Measurements from ENCODE around the gene PANK4.

The PANK4 gene

DNA sequence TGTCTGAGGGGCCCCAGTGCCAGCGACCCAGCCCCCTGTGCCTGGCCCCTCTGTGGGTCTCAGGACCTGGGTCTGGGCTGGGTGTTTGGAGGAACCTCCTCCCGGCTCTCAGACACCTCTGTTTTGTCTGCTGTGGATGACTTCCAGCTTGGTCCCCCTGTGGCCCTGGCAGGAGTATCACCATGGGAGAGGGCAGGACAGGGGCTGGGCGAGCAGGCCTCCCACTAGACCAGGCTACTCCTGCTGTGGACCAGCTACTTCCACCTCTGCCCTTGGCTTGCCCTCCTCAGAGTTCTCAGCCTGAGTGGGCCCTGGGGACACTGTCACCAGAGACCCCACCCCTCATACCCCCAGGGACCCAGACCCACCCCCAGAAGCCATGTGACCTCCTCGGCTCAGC, 28.5 kb downstream of the PANK4 start:
- no peak for DNase-seq (ENCODE audit: low read depth)

DNA sequence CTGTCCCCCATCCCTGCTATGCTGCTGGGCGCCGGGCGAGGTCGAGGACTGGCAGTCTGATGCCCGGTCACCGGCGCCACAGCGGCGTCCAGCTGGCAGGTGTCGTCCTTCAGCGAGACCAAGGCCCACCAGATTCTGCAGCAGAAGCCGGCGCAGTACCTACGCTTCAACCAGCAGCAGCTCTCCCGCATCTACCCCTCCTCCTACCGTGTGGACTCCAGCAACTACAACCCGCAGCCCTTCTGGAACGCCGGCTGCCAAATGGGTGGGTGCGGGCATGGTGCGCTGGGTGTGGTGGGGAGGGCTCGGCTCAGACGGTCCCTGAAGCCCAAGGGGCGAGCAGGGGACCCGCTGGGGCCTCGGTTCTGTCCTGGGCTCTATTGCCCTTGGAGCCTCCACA, 29.6 kb downstream of the PANK4 start:
- no peak for DNase-seq (ENCODE audit: low read depth)

DNA sequence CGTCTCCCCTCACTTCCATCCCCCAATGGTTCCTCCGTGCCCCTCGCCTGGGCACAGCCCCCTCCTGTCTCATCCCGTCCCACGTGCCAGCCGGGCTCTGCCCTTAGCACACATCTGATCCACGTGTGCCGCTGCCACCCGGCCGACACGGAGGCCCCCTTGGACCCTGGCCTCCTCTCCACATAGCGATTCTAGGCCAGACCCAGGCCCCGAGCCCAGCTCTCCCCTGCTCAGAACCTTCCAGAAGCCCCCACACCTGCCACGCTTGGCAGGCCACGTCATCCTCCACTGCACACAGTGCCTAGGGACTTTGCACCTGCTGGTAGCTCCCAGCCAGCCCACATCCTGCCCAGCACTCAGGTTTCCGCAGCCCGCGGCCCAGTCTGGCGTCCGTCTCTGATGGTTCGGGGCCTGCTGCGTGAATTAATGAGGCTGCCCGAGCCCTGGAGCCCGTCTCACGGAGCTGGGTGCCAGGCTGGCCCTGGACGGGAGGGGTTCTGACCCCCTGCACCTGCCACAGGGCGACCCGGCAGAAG, 30.2 kb downstream of the PANK4 start:
- no peak for DNase-seq (ENCODE audit: low read depth)

DNA sequence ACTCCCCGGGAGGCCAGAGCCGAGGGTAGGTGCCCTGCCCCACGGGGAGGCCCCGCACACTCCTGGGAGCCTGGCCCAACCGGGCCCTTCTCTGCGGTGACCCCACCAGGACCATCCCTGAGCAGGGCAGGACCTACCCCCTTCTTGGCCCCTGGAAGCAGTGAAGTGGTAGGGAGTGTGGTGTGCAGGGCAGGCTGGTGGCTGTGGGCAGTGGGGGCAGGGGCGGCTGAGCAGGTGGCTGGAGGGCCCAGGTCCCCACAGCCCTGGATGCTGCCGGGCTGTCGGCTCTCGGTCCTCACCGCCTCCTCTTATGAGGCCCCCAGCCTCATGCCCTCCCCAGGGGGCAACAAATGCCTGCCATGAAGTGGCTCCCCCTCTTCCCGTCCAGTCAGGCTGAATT, 30.9 kb downstream of the PANK4 start:
- DNase-seq (ENCODE audit: low read depth), result no peak

DNA sequence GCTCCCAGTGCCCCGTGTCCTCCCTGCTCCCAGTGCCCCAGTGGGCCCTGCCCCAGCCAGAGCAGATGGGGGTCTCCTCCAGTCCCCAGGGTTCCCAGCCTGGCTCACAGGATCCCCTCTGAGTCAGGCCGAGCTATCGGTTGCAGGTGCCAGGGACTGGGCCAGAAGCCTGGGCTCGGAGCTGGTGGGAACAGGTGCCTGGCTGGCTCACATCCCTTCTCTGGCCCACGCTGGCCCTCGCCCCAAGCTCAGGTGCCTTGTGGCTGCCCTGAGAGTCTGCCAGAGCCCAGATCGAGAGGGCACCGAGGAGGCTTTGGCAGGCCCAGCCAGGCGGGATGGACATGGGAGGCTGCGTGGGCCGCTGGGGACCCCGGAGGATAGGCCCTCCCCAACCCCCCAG, 31.4 kb downstream of the PANK4 start:
- DNase-seq (ENCODE audit: low read depth), result no peak

DNA sequence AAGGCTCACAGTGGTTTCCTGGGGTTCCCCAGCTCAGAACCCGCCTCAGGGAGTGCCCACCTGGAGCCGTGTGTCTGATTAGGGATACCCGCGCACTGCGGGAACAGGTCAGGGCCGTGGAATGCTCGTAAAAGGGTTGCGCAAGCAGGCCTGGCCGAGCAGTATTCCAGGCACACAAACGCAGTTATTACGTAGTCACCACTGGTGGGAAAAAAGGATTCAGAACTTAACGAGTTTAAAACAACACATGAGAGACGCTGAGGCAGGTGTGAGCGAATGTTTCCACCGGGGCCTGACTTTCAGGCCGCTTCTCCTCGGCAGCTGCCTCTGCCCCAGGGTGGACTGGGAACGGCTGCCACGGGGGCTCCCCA, 32.1 kb downstream of the PANK4 start:
- DNase-seq (ENCODE audit: low read depth), result no peak

DNA sequence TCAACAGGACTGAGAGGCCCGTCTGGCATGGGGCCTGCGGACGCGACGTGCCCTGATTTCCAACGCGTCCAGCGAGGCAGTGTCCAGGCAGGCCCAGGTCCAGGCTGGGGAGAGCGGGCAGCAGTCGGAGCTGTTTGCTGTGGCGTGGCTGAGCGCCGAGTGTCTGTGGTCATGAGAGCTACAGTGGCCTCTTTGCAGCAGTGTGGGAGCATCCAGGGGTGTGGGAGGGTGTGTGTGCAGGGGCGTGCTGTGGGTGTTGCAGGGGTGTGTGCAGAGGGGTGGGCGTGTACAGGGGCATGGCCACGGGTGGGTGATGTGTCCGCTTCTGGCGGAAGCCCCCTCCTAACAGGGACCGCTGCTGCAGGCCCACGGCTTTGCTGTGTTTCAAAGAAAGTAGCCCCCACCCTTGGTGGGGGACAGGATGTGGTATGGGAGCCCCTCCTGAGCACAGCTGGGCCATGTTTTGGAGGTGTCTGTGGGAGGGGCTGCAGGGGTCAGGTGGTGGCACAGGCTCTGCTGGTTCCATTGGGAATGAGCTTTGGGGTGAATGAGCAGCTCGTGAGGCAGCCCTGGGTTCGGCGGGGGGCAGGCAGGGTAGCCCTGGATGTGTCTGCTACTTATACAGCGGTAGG, 32.6 kb downstream of the PANK4 start:
- DNase-seq (ENCODE audit: low read depth), result no peak

DNA sequence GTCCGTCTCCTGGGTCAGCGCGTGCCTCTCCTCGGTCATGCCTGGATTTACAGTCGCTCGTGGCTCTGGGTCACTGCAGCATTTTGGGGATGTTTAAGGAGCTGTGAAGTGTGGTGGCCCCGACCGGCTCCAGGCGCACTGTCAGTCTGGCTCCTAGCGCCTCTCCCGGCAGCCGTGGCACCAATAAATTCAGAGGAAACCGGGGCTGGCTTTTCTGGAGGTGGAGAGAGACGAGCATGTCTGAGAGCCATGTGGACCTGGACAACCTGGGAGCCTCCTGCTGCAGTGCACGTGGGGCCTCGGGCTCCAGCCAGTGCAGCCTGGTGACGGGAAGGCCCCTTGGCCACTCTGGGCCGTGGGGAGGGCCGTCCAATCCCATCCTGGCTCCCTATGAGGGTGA, 33.2 kb downstream of the PANK4 start:
- no peak for DNase-seq (ENCODE audit: low read depth)

DNA sequence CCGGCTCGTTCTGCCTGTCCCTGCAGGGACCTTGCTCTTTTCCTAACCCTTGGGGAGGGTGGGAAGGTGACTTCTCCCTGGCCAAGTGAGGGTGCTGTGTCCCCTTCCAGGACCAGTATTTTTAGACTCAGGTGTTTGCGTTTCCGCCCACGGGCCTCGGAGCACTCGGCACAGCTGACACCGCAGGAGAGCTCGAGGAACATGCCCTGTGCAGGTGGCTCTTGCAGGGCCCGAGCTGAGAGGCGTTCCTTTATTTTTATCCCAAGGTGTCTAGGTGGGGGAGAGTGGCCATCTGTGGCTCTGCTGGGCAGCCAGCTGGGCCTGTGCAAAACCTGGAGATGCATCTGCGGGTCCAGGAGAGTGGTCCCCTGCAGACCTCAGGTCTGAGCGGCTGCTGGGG, 34.3 kb downstream of the PANK4 start:
- DNase-seq (ENCODE audit: low read depth), result no peak

DNA sequence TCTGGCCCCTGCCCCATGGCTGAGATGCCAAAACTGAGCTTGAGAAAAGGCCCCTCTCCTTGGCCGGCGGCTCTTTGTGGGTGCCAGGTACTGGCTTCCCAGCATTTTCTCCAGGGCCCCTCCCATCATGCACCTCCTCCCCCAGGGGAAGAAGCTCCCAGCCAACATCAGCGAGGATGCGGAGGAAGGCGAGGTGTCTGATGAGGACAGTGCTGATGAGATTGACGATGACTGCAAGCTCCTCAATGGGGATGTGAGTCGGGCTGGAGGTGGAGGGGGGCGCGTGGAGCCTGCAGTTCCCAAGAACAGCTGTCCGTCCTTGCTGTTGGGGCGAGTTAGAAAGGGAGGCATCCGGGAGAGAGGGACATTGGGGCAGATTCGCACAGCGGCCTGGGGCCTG, 36.8 kb downstream of the PANK4 start:
- no peak for DNase-seq (ENCODE audit: low read depth)

DNA sequence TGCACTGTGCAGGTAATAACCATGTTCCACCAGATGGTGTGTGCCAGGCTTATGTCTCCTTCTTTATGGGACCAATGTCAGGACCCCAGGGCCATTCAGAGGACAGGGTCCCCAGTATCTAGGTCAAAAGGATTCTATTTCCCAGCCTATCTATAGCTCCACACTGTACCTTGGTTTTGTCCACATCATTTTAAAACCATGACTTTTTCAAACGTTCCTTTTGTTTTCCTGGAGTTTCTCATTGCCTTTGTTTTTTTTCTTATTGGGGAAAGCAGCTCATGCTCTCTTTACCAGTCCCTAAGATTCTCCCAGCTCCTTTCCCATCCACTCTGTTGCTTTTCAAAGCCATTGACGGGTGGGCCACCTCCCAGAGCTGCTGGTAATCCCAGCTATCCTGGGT, 37.7 kb downstream of the PANK4 start:
- DNase-seq (ENCODE audit: low read depth), result no peak

DNA sequence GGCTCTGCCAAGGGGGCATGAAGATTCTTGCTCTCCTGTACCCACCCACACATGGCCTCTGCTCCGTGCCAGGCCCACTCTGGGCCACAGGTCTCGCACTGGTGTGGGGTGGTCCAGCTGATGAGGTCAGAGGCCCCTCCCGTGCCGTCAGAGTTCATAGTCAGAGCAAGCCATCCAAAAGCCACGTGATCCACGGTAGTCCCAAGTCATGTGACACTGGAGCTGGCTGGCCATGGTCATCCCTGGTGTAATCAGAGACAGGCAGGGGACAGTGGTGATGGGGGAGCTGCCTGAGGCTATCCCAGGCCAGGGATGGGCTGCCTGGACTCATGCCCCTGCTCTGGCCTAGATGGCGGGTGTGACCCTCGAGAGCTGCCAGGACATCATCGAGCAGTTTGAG, 39.8 kb downstream of the PANK4 start:
- no peak for DNase-seq (ENCODE audit: low read depth)

DNA sequence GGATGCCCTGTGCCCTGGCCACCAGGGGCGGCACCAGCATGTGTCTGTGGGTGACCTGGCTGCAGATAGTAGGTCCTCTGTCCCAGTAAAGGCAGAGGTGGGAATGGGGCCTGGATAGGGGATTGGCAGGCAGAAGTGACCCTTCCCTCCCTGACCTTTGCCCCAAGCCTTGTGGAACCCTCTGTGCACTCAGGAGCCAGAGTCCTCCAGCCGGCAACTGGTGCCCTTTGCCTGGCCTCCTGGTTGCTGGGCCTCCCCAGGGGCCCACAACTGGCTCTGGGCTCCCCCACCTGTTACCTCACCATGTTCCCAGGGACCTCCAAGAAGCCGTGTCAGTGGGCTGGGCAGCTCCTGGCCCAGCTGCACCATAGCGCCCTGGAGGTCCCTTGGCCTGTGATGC, 40.4 kb downstream of the PANK4 start:
- no peak for DNase-seq (ENCODE audit: low read depth)

DNA sequence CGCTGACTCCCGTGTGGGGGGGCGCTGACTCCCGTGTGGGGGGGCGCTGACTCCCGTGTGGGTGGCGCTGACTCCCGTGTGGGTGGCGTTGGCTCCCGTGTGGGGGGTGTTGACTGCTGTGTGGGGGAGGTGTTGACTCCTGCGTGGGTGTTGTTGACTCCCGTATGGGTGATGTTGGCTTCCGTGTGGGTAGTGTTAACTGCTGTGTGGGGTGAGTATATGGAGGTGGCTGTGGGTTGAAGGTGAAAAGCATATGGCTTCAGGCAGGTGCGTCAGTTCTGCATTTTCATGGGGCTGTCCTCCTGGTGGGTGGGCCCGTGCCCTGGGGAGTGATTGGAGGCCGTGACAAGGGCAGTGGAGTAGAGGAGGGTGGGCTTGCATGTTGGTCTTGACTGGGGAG, 42.4 kb downstream of the PANK4 start:
- DNase-seq (ENCODE audit: low read depth), result no peak

DNA sequence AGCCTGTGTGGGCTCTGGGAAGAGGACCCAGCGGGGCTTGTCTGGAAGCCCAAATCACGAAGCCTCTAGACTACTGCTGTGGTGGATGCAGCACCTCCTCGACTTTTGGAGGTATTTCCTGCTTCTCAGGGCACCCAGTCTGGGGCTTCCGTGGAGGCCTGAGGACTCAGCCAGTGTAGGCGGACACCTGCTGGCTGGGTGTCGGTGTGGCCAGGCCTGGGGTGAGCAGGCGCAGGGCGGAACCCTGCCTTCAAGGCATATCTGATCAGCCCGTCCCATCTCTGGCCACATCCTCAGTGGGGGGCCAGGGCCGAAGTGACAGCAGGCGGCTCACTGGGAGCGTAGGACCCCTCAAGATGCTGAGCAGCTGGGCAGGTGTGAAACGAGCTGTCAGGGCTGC, 43.4 kb downstream of the PANK4 start:
- no peak for DNase-seq (ENCODE audit: low read depth)

DNA sequence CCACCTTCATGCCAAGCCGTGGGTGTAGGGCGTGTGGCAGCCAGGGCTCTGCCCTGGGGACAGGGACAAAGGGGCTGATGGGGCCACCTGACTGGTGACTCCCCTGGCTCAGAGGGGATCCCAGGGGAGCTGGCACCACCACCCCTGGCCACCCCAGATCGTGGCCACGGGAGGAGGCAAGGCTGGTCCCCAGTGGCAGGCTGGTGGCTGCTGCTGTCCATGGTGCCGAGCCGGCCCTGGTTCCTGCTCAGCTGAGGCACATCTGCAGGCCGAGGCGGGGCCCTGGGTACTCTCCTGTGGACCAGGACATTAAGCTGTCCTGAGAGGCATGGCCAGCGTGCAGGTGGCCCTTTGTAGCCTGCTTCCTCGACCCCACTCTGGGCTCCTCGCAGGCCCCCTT, 43.8 kb downstream of the PANK4 start:
- DNase-seq (ENCODE audit: low read depth), result no peak

DNA sequence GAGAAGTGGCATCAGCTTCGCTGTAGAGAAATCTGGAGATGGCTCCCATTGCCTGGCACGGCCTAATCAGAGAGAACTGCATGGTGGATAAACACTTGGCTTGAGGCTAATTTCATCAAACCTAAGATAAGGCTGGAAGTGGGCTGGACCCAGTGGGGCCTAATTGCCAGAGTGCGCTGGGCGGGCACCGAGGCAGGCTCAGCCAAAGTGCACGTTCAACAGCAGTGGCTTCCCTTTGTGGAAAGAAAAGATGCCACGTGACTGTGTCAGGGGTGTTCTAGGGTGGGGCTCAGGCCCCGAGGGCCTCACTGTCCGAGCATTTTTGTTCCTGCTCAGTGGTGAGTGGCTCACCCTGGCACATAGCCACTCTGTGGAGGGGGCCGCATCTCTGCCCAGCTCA, 44.5 kb downstream of the PANK4 start:
- DNase-seq (ENCODE audit: low read depth), result no peak

DNA sequence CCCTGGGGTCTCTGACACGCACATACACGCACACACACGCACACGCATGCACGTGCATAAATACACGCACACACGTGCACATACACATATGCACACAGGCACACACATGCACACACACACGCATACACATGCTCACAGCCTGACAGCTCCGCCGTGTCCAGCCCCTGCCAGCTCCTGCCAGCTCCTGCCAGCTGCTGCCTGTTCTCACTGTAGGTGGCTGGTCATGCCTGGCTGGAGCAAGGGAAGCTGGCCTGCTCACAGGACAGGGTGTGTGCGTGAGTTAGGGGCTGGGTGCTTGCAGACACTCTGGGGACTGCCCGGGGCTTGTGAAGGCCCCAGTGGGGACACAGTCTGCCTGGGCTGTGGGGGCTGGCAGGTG, 45.4 kb downstream of the PANK4 start:
- no peak for DNase-seq (ENCODE audit: low read depth)

DNA sequence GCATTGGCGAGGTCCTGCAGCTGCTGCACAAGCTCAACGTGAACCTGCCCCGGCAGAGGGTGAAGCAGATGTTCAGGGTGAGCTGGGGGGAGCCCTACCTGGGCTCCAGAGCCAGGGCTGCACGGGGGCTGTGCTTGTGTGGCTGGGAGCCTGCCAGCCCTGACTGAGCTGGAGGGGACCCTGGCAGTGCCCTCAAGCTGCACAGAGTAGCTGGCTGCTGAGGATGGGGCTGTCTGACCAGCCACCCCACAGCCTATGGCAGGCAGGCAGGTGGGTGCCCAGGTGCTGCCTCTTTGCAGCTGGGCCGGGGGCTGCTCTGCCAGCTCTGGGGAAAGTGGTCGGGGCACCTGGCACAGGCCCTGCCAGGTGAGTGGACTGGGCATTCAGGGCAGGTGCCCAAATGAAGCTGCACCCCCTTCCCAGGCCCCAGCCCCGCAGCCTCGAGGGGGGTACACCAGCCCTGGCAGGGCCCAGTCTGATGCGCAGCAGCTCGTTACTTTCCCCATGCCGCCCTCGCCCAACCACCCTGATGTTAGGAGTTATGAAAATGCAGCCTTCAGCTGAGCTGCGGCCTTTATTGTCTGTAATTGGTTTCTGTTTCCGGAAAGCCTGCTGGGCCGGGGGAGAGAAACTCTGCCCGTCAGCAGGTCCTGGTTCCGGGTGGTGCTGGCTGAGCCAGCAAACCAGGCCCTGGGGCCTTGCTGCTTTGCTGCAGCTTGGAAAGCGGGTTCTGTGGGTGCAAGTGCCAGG, 46.0 kb downstream of the PANK4 start:
- DNase-seq (ENCODE audit: low read depth), result no peak

DNA sequence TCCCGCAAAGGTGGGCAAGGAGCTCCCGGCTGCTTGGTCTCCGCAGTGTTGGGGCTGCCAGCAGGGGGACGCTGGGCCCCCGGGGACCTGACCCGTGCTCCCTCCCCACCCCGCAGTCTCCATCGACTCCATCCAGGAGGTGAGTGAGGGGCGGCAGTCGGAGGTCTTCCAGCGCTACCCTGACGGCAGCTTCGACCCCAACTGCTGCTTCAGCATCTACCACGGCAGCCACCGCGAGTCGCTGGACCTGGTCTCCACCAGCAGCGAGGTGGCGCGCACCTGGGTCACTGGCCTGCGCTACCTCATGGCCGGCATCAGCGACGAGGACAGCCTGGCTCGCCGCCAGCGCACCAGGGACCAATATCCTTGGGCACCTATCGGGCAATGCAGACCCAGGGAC, 46.8 kb downstream of the PANK4 start:
- DNase-seq (ENCODE audit: low read depth), result no peak

DNA sequence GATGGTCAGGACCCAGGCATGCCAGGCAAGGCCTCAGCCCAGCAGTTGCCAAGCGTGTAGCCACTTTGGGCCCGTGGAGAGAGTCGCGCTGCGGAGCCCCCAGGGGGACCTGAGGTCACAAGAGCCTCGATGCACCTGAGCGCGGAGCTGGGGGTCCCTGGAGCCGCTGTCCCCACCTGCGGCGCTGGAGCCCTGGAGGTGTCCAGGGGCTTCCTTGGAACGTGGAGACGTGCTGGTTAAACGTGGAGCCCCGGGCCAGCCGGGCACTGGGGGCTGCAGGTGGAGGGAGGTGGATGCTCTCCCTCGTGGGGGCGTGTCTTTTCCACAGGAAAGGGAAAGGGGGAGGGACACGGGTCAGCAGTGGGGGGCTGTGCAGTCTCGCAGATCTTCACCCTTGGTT, 47.2 kb downstream of the PANK4 start:
- DNase-seq (ENCODE audit: low read depth), result no peak

DNA sequence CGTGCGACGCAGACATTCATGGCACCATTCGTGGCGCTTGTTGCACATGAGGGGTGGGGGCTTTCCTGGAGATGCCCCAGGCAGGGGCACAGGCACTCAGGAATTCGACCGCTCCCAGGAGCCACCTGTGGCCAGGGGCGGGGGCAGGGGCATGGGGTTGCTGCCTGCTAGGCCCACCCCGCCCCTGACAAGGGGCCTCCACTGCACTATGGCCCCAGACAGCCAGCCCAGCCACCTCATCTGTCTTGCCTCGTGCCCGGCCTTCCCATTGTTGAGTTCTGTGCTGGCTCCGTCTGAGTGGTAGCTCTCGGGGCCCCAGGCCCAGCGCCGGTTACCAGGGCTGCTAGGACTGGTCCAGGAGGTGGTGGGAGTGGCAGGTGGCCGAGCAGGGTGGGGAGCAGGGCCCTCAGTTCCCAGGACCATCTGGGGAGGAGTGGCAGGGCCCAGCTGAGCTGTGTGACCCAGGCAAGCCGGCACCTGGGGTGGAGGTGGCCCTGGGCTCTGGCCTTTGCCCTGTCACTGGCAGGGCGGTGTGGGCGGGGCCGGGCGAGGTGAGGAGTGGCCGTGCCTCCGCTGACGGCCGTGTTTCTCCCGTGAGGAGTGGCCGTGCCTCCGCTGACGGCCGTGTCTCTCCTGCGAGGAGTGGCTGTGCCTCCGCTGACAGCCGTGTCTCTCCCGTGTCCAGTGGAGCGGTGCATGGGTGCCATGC, 48.5 kb downstream of the PANK4 start:
- DNase-seq (ENCODE audit: low read depth), result no peak

DNA sequence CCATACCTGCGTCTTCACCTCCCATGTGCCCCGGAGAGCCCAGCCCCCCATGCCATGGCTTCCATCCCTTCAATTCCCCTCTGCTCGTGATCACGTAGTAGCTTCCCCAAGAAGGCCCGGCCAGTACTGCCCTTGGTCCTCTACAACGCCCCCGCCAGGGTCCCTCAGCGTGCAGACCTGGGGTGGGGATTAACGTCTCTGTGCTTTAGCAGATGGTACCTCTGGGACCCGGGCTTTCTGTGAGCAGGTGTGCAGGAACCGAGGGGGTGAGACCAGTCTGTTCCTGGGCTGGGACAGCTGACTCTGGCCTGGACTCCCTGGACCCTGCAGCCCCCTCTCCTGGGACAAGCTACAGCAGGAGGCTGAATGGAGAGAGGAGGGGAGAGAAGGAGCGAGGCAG, 49.1 kb downstream of the PANK4 start:
- no peak for DNase-seq (ENCODE audit: low read depth)
